ENCODE data around the gene PIGV.
A peak's percentile ranks its signal among the peaks of the same experiment; 100 is the strongest.

PIGV gene

GRCh38 chr1:26785611-26786436 lies 1.9 kb upstream of the PIGV start:
- peaks cover 57% of the 10 kb centered on the region for H3K4me1 ChIP-seq (ENCODE audit: control insufficient read depth, insufficient read depth, low read length, poor library complexity, severe bottlenecking)

GRCh38 chr1:26786437-26787380 lies 1.0 kb upstream of the PIGV start:
- Histone ChIP-seq H3K27ac (ENCODE audit: low read depth, low read length, severe bottlenecking) (peak overlapping the region; percentile 92), H3K9me3 (ENCODE audit: control insufficient read depth, low read length) (no peaks in the 10 kb centered on the region), H3K36me3 (ENCODE audit: control insufficient read depth, insufficient read depth, low read length) (peaks cover 22% of the 10 kb centered on the region), H3K4me3 (ENCODE audit: extremely low read depth, insufficient read depth, low read length, poor library complexity, severe bottlenecking) (peak overlapping the region; percentile 65), H3K4me1 (ENCODE audit: control insufficient read depth, insufficient read depth, low read length, poor library complexity, severe bottlenecking) (peaks cover 59% of the 10 kb centered on the region)
- 41 to 43% methylated on average over 8 to 10 of the region's 12 CpGs for WGBS, 2 experiments (ENCODE audit: insufficient coverage in 2 of 2)

More at GRCh38 chr1:26785611-26786436, 1.9 kb upstream of the PIGV start:
- Histone ChIP-seq H3K27ac (ENCODE audit: low read depth, low read length, severe bottlenecking) (peak overlapping the region; percentile 92), H3K36me3 (ENCODE audit: control insufficient read depth, insufficient read depth, low read length) (peaks cover 30% of the 10 kb centered on the region), H3K4me3 (ENCODE audit: extremely low read depth, insufficient read depth, low read length, poor library complexity, severe bottlenecking) (no peak overlapping the region), H3K9me3 (ENCODE audit: control insufficient read depth, low read length) (no peaks in the 10 kb centered on the region)
- WGBS, 2 experiments (ENCODE audit: insufficient coverage in 2 of 2), result 93 to 97% methylated on average over 3 to 5 of the region's 5 CpGs

- WGBS, 2 experiments (ENCODE audit: insufficient coverage in 2 of 2), result 9 to 13% methylated on average over 11 of the region's 11 CpGs
- H3K9me3 ChIP-seq (ENCODE audit: control insufficient read depth, low read length), result no peaks in the 10 kb centered on the region
- H3K36me3 ChIP-seq (ENCODE audit: control insufficient read depth, insufficient read depth, low read length), result peaks cover 16% of the 10 kb centered on the region
- peak overlapping the region; percentile 65 for H3K4me3 ChIP-seq (ENCODE audit: extremely low read depth, insufficient read depth, low read length, poor library complexity, severe bottlenecking)
- H3K4me1 ChIP-seq (ENCODE audit: control insufficient read depth, insufficient read depth, low read length, poor library complexity, severe bottlenecking), result peaks cover 57% of the 10 kb centered on the region
- peak overlapping the region; percentile 92 for H3K27ac ChIP-seq (ENCODE audit: low read depth, low read length, severe bottlenecking)
These were observed 407 bp upstream of the PIGV start for GRCh38 chr1:26787381-26787705.

GRCh38 chr1:26788515-26788785 lies 700 bp downstream of the PIGV start:
- 52 to 62% methylated on average over 8 to 10 of the region's 10 CpGs for WGBS, 2 experiments (ENCODE audit: insufficient coverage in 2 of 2)
- no peaks in the 10 kb centered on the region for H3K9me3 ChIP-seq (ENCODE audit: control insufficient read depth, low read length)
- peaks cover 50% of the 10 kb centered on the region for H3K4me1 ChIP-seq (ENCODE audit: control insufficient read depth, insufficient read depth, low read length, poor library complexity, severe bottlenecking)
- H3K27ac ChIP-seq (ENCODE audit: low read depth, low read length, severe bottlenecking), result peak overlapping the region; percentile 92
- peaks cover 8% of the 10 kb centered on the region for H3K36me3 ChIP-seq (ENCODE audit: control insufficient read depth, insufficient read depth, low read length)
- peak overlapping the region; percentile 65 for H3K4me3 ChIP-seq (ENCODE audit: extremely low read depth, insufficient read depth, low read length, poor library complexity, severe bottlenecking)

- Histone ChIP-seq H3K9me3 (ENCODE audit: control insufficient read depth, low read length) (no peaks in the 10 kb centered on the region), H3K27ac (ENCODE audit: low read depth, low read length, severe bottlenecking) (peak overlapping the region; percentile 92), H3K4me1 (ENCODE audit: control insufficient read depth, insufficient read depth, low read length, poor library complexity, severe bottlenecking) (peaks cover 45% of the 10 kb centered on the region), H3K4me3 (ENCODE audit: extremely low read depth, insufficient read depth, low read length, poor library complexity, severe bottlenecking) (peak overlapping the region; percentile 65), H3K36me3 (ENCODE audit: control insufficient read depth, insufficient read depth, low read length) (peaks cover 3% of the 10 kb centered on the region)
- whole genome bisulfite sequencing, 2 experiments (ENCODE audit: insufficient coverage in 2 of 2), result 15 to 16% methylated on average over 16 to 18 of the region's 19 CpGs
These were observed 1.3 kb downstream of the PIGV start for GRCh38 chr1:26788836-26789611.

GRCh38 chr1:26789612-26789865 lies 1.8 kb downstream of the PIGV start:
- H3K27ac ChIP-seq (ENCODE audit: low read depth, low read length, severe bottlenecking), result no peak overlapping the region
- H3K4me3 ChIP-seq (ENCODE audit: extremely low read depth, insufficient read depth, low read length, poor library complexity, severe bottlenecking), result no peak overlapping the region
- H3K9me3 ChIP-seq (ENCODE audit: control insufficient read depth, low read length), result no peaks in the 10 kb centered on the region
- peaks cover 4% of the 10 kb centered on the region for H3K36me3 ChIP-seq (ENCODE audit: control insufficient read depth, insufficient read depth, low read length)
- H3K4me1 ChIP-seq (ENCODE audit: control insufficient read depth, insufficient read depth, low read length, poor library complexity, severe bottlenecking), result peaks cover 40% of the 10 kb centered on the region
- 84% methylated on average over 2 of the region's 3 CpGs for WGBS, 2 experiments (ENCODE audit: insufficient coverage in 2 of 2)

- Histone ChIP-seq H3K9me3 (ENCODE audit: control insufficient read depth, low read length) (no peaks in the 10 kb centered on the region), H3K36me3 (ENCODE audit: control insufficient read depth, insufficient read depth, low read length) (peaks cover 8% of the 10 kb centered on the region), H3K27ac (ENCODE audit: low read depth, low read length, severe bottlenecking) (no peak overlapping the region), H3K4me1 (ENCODE audit: control insufficient read depth, insufficient read depth, low read length, poor library complexity, severe bottlenecking) (peaks cover 36% of the 10 kb centered on the region), H3K4me3 (ENCODE audit: extremely low read depth, insufficient read depth, low read length, poor library complexity, severe bottlenecking) (no peak overlapping the region)
- 81 to 85% methylated on average over 3 of the region's 4 CpGs for WGBS, 2 experiments (ENCODE audit: insufficient coverage in 2 of 2)
These were observed 2.2 kb downstream of the PIGV start for GRCh38 chr1:26789931-26790330.

GRCh38 chr1:26790551-26790953 lies 2.8 kb downstream of the PIGV start:
- H3K4me1 ChIP-seq (ENCODE audit: control insufficient read depth, insufficient read depth, low read length, poor library complexity, severe bottlenecking), result peaks cover 30% of the 10 kb centered on the region
- H3K9me3 ChIP-seq (ENCODE audit: control insufficient read depth, low read length), result no peaks in the 10 kb centered on the region
- no peak overlapping the region for H3K4me3 ChIP-seq (ENCODE audit: extremely low read depth, insufficient read depth, low read length, poor library complexity, severe bottlenecking)
- no peak overlapping the region for H3K27ac ChIP-seq (ENCODE audit: low read depth, low read length, severe bottlenecking)
- 91 to 95% methylated on average over 2 to 4 of the region's 5 CpGs for WGBS, 2 experiments (ENCODE audit: insufficient coverage in 2 of 2)
- peaks cover 13% of the 10 kb centered on the region for H3K36me3 ChIP-seq (ENCODE audit: control insufficient read depth, insufficient read depth, low read length)

GRCh38 chr1:26791148-26791547 lies 3.4 kb downstream of the PIGV start:
- Histone ChIP-seq H3K27ac (ENCODE audit: low read depth, low read length, severe bottlenecking) (no peak overlapping the region), H3K9me3 (ENCODE audit: control insufficient read depth, low read length) (no peaks in the 10 kb centered on the region), H3K4me1 (ENCODE audit: control insufficient read depth, insufficient read depth, low read length, poor library complexity, severe bottlenecking) (peaks cover 24% of the 10 kb centered on the region), H3K4me3 (ENCODE audit: extremely low read depth, insufficient read depth, low read length, poor library complexity, severe bottlenecking) (no peak overlapping the region), H3K36me3 (ENCODE audit: control insufficient read depth, insufficient read depth, low read length) (peaks cover 13% of the 10 kb centered on the region)
- 83 to 93% methylated on average over 2 of the region's 6 CpGs for WGBS, 2 experiments (ENCODE audit: insufficient coverage in 2 of 2)

- Histone ChIP-seq H3K4me3 (ENCODE audit: extremely low read depth, insufficient read depth, low read length, poor library complexity, severe bottlenecking) (no peak overlapping the region), H3K27ac (ENCODE audit: low read depth, low read length, severe bottlenecking) (no peak overlapping the region), H3K36me3 (ENCODE audit: control insufficient read depth, insufficient read depth, low read length) (peaks cover 16% of the 10 kb centered on the region), H3K9me3 (ENCODE audit: control insufficient read depth, low read length) (no peaks in the 10 kb centered on the region), H3K4me1 (ENCODE audit: control insufficient read depth, insufficient read depth, low read length, poor library complexity, severe bottlenecking) (peaks cover 19% of the 10 kb centered on the region)
- WGBS, 2 experiments (ENCODE audit: insufficient coverage in 2 of 2), result 67 to 86% methylated on average over 2 to 3 of the region's 3 CpGs
These were observed 3.9 kb downstream of the PIGV start for GRCh38 chr1:26791626-26792025.
